Measurements from ENCODE around the gene CUL3. TPM values are rescaled to one million over a fixed set of nuclear protein-coding genes. Genes with fewer than 3 reads are reported as not detected.

The CUL3 gene
- total RNA-seq, 1 experiment from 2014 or later: 95.7 TPM

DNA sequence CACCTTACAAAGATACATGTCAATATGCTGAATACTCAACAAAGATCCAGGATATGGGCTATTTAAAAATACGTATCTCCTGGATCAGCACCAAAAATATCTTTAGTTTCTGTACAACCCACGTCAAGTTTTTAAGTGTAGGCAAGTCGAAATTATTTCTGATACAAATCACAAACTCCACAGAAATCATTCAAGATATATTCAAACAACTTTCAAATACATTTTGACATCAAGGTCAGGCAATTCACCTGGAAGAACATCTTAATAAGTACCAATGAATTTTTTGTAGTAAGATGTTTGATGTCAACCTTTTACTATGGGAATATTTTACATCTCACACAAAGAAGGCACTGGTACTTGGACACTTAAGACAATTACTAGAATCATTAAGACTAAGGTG lies 86.2 kb downstream of the CUL3 start:
- intact Hi-C loops (cut with micrococcal nuclease): no loop called here

More for the DNA sequence above, 86.2 kb downstream of the CUL3 start:
- H3K9me3 ChIP-seq (ENCODE audit: control insufficient read depth in 1 of 2, insufficient read depth in 1 of 2, low read depth in 1 of 2, low read length in 2 of 2): no peaks in the 10 kb centered on the region
- H3K9ac ChIP-seq (ENCODE audit: low read length): no peak overlapping the region
- BruUV-seq (replicated peaks): no TSS peak
- RAD21 ChIA-PET (ENCODE audit: low non-redundant PET in 1 of 2, low total read pairs in 2 of 2, uncharacterized antibody in 2 of 2, unreplicated experiment in 2 of 2): no interaction called here
- no peak overlapping the region for H3K4me2 ChIP-seq (ENCODE audit: low read length)
- POLR2A ChIA-PET: no interaction called here
- peaks cover 14% of the 10 kb centered on the region for H3K79me2 ChIP-seq (ENCODE audit: insufficient read depth, low read length)
- H3K9me2 ChIP-seq (ENCODE audit: insufficient read depth): no peaks in the 10 kb centered on the region
- no peak overlapping the region for H3K4me3 ChIP-seq (replicated peaks in 1 of 2; ENCODE audit: low read depth in 1 of 2, low read length in 2 of 2)
- no peaks in the 10 kb centered on the region for H3K27me3 ChIP-seq (ENCODE audit: insufficient read depth, low read length)
- no peak overlapping the region for H2AFZ ChIP-seq (ENCODE audit: low read depth, low read length, poor library complexity, severe bottlenecking)
- TF ChIP-seq EZH2phosphoT487 (IDR thresholded peaks at IDR 0.05; ENCODE audit: borderline replicate concordance): no peak
- TF ChIP-seq SRF (IDR thresholded peaks at IDR 0.05; ENCODE audit: low read depth): no peak
- no peak for TF ChIP-seq YY1 (IDR thresholded peaks at IDR 0.05; ENCODE audit: extremely low read depth, insufficient replicate concordance, low read depth, low read length)
- TF ChIP-seq FOSL1 (IDR thresholded peaks at IDR 0.05; ENCODE audit: low read depth): no peak
- no peak for TF ChIP-seq POLR2A (IDR thresholded peaks at IDR 0.05; ENCODE audit: borderline replicate concordance, extremely low read depth, insufficient read depth, insufficient read length)
- TF ChIP-seq, protein P1, sequence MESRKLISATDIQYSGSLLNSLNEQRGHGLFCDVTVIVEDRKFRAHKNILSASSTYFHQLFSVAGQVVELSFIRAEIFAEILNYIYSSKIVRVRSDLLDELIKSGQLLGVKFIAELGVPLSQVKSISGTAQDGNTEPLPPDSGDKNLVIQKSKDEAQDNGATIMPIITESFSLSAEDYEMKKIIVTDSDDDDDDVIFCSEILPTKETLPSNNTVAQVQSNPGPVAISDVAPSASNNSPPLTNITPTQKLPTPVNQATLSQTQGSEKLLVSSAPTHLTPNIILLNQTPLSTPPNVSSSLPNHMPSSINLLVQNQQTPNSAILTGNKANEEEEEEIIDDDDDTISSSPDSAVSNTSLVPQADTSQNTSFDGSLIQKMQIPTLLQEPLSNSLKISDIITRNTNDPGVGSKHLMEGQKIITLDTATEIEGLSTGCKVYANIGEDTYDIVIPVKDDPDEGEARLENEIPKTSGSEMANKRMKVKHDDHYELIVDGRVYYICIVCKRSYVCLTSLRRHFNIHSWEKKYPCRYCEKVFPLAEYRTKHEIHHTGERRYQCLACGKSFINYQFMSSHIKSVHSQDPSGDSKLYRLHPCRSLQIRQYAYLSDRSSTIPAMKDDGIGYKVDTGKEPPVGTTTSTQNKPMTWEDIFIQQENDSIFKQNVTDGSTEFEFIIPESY (IDR thresholded peaks at IDR 0.05; ENCODE audit: extremely low read depth, insufficient replicate concordance, low read length): no peak
- no peak for TF ChIP-seq ZFX (IDR thresholded peaks at IDR 0.05)
- TF ChIP-seq RAD21 (IDR thresholded peaks at IDR 0.05; ENCODE audit: low read depth): no peak
- TF ChIP-seq EGR1 (IDR thresholded peaks at IDR 0.05; ENCODE audit: low read depth): no peak
- no peak for TF ChIP-seq SP1 (IDR thresholded peaks at IDR 0.05; ENCODE audit: low read depth)
- TF ChIP-seq, protein P2, sequence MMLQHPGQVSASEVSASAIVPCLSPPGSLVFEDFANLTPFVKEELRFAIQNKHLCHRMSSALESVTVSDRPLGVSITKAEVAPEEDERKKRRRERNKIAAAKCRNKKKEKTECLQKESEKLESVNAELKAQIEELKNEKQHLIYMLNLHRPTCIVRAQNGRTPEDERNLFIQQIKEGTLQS (IDR thresholded peaks at IDR 0.05): no peak
- TF ChIP-seq, protein P3, sequence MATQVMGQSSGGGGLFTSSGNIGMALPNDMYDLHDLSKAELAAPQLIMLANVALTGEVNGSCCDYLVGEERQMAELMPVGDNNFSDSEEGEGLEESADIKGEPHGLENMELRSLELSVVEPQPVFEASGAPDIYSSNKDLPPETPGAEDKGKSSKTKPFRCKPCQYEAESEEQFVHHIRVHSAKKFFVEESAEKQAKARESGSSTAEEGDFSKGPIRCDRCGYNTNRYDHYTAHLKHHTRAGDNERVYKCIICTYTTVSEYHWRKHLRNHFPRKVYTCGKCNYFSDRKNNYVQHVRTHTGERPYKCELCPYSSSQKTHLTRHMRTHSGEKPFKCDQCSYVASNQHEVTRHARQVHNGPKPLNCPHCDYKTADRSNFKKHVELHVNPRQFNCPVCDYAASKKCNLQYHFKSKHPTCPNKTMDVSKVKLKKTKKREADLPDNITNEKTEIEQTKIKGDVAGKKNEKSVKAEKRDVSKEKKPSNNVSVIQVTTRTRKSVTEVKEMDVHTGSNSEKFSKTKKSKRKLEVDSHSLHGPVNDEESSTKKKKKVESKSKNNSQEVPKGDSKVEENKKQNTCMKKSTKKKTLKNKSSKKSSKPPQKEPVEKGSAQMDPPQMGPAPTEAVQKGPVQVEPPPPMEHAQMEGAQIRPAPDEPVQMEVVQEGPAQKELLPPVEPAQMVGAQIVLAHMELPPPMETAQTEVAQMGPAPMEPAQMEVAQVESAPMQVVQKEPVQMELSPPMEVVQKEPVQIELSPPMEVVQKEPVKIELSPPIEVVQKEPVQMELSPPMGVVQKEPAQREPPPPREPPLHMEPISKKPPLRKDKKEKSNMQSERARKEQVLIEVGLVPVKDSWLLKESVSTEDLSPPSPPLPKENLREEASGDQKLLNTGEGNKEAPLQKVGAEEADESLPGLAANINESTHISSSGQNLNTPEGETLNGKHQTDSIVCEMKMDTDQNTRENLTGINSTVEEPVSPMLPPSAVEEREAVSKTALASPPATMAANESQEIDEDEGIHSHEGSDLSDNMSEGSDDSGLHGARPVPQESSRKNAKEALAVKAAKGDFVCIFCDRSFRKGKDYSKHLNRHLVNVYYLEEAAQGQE (IDR thresholded peaks at IDR 0.05; ENCODE audit: low read depth): no peak
- no peak for TF ChIP-seq CBX3 (IDR thresholded peaks at IDR 0.05; ENCODE audit: low read depth)
- no peak for TF ChIP-seq EZH2 (IDR thresholded peaks at IDR 0.05)
- no peak for TF ChIP-seq SIN3A (IDR thresholded peaks at IDR 0.05; ENCODE audit: low read depth)
- H3K4me1 ChIP-seq (ENCODE audit: control insufficient read depth in 1 of 2, insufficient read depth in 2 of 2, low read length in 2 of 2): no peaks in the 10 kb centered on the region
- DNase-seq (ENCODE audit: low read depth, low spot score) (no peak), ATAC-seq (no peak)
- CTCF ChIA-PET: no interaction called here
- H3K36me3 ChIP-seq (ENCODE audit: control insufficient read depth in 1 of 2, insufficient read depth in 2 of 2, low read length in 2 of 2): peaks cover 17 to 22% of the 10 kb centered on the region in 2 experiments; a peak in 3 of 4 replicates
- no peaks in the 10 kb centered on the region for H4K20me1 ChIP-seq (ENCODE audit: insufficient read depth)
- H3K27ac ChIP-seq (ENCODE audit: low read depth, low read length): no peak overlapping the region
